OCI-M2 (cell line): Measurements from ENCODE around the gene PRKN.
"Not testable (repeated sequence)": the region's sequence is repeated elsewhere in the genome, so short reads cannot be mapped to it uniquely, and the experiment has no call there.

ENCODE experiments used
- DNase-seq: peaks from one replicate; lab custom pipeline; 2025; ENCODE audit not compliant: unreplicated experiment; lab: John Stamatoyannopoulos, UW

The PRKN gene

GRCh38 chr6:162467679-162468078 lies 259.9 kb downstream of the PRKN start:
- DNase-seq, result no peak

GRCh38 chr6:162463576-162463975 lies 264.0 kb downstream of the PRKN start:
- no peak for DNase-seq

GRCh38 chr6:162459985-162460384 lies 267.6 kb downstream of the PRKN start:
- DNase-seq, result no peak

GRCh38 chr6:162450358-162450757 lies 277.2 kb downstream of the PRKN start:
- DNase-seq, result no peak

GRCh38 chr6:162448294-162448693 lies 279.3 kb downstream of the PRKN start:
- no peak for DNase-seq

GRCh38 chr6:162443101-162443500 lies 284.5 kb downstream of the PRKN start:
- DNase-seq, result no peak

- no peak for DNase-seq
Measured at GRCh38 chr6:162442687-162443086, 284.9 kb downstream of the PRKN start.

- DNase-seq, result no peak
Measured at GRCh38 chr6:162441991-162442390, 285.6 kb downstream of the PRKN start.

- no peak for DNase-seq
Measured at GRCh38 chr6:162438980-162439379, 288.6 kb downstream of the PRKN start.

- DNase-seq, result no peak
Measured at GRCh38 chr6:162435071-162435470, 292.5 kb downstream of the PRKN start.

- no peak for DNase-seq
Measured at GRCh38 chr6:162421004-162421403, 306.6 kb downstream of the PRKN start.

GRCh38 chr6:162416831-162417537 lies 310.6 kb downstream of the PRKN start:
- no peak for DNase-seq

- DNase-seq, result no peak
Measured at GRCh38 chr6:162416307-162416706, 311.3 kb downstream of the PRKN start.

- DNase-seq, result no peak
Measured at GRCh38 chr6:162409741-162410691, 317.6 kb downstream of the PRKN start.

GRCh38 chr6:162408826-162409535 lies 318.6 kb downstream of the PRKN start:
- no peak for DNase-seq

GRCh38 chr6:162404951-162405350 lies 322.6 kb downstream of the PRKN start:
- no peak for DNase-seq

GRCh38 chr6:162403031-162403430 lies 324.5 kb downstream of the PRKN start:
- DNase-seq, result no peak

GRCh38 chr6:162395181-162395580 lies 332.4 kb downstream of the PRKN start:
- no peak for DNase-seq

GRCh38 chr6:162390961-162391811 lies 336.4 kb downstream of the PRKN start:
- DNase-seq, result not testable (repeated sequence)

- DNase-seq, result no peak
Measured at GRCh38 chr6:162389343-162390085, 338.1 kb downstream of the PRKN start.
